EH (cell line): ENCODE results near the gene IQCK.

Source experiments
- DNase-seq: peaks from one replicate; pipeline ENCODE4 v3.0.0-alpha.2; 2015; ENCODE audit warnings: low read depth

IQCK gene

DNA sequence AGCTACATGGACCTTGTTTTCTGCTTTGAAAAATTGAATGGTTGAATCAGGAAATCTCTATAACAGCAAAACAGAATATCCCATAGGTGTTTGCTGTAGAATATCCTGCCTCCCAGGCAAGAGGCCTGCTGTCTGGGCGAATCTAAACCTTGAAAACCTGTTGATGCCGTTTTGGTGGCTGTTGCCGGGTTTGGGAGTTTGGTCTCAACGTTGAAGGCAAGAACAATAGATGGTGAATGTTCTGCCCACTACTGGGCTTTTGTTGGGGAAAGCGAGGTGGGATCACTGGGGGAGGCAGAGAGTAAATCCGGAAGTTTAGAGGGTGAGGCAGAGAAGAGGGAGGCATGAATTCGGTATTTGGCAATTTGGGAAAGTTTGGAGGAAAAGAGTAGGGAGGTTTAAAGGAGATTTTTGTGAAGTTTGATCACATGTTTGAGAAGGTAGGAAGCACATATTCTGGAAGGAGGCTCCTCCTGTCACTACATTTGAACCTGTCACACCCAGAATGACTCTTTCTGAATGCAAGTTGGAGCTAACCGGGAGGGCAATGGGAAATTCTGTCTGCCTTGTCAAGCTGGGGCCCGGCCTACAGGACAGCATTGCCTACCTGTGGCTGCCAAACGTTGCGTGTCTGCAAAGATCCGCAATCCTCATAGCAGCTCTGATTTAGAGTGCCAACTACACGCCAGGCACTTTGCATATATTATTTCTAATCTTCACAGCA, 120.1 kb downstream of the IQCK start:
- no peak for DNase-seq

- DNase-seq: peak; percentile 10
Observed at GRCh38 chr16:19840524-19841110, 122.5 kb downstream of the IQCK start.

GRCh38 chr16:19841184-19841583, 123.1 kb downstream of the IQCK start:
- DNase-seq: no peak

- DNase-seq: no peak
Observed at GRCh38 chr16:19842426-19843157, 124.5 kb downstream of the IQCK start.

DNA sequence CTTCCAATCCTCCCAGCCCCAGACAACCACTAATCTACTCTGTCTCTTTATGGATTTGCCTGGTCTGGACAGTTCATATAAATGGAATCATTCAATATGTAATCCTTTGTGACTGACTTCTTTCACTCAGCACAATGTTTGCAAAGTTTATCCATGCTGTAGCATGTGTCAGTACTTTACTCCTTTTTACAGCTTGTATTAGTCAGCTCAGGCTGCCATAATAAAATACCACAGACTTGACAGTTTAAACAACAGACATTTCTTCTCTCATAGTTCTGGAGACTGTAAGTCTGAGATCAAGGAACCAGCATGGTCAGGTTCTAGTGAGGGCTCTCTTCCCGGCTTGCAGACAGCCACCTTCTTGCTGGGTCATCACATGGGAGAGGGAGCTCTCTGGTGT, 125.3 kb downstream of the IQCK start:
- peak; percentile 35 for DNase-seq

- DNase-seq: peak; percentile 77
Observed at GRCh38 chr16:19844945-19845641, 127.0 kb downstream of the IQCK start.

DNA sequence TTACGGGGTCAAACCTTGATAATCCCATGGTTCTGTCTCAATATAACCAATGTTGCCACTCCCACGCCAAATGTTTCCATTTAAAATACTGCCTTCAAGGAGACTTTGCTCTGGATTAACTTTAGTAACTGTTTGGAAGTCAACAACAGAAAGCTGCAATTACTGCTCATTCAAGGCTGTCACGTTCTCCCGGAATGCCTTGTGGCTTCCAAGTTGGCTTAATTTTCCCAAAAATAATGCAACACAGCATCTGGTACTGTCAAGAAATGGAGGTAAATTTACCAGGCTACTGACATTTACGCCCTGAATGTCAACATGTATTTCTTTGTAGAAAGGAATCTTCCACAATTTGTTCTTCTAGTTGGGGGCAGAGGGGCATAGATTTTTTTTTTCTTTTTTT, 128.4 kb downstream of the IQCK start:
- DNase-seq: no peak

DNA sequence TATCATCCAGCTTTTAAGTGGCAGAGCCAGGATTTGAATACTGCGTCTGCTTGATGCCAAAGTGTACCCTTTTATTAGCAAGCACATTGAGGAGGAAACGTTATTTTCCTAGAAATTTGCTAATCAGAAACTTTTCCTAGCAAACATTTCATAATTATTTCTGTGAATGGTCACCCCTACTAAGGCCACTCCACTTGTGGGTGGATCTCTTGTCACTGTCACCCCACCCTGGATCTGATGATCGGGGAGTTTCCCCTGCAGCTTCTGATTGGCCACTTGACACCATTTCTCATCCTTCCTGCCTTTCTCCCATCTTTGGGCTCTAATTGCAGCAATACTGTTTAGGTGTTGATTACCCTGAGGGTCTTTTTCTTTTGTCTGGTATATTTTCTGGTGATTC, 130.7 kb downstream of the IQCK start:
- no peak for DNase-seq

DNA sequence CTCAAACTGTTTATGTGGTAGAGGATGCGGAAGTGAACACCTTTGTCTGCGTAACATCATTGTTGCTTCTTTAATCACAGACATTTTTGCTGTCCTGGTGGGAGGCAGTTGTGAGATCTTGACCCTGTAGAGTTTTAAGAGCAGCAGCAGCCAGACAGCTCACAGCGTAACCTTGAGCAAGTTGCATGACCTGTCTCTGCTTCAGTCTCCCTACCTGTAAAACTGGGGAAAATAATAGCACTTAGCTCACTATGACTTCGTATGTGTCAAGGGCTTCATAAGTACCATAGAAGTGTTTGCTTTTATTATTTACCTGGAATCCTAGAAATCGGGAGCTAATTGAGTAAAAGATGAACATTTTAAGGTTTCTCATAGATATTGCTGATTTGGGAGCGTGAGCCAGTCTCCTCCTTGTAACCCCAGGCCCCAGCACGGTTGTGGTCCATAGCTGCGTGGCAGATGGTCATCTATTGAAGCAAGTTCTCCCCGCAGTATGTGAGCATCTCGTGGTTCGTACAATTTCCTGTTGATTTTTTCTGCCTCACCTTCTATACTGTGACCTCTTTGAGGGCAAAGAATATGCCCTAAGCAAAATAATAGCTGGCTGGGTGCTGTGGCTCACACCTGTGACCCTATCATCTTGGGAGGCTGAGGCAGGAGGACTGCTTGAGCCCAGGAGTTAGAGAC, 132.2 kb downstream of the IQCK start:
- no peak for DNase-seq

DNA sequence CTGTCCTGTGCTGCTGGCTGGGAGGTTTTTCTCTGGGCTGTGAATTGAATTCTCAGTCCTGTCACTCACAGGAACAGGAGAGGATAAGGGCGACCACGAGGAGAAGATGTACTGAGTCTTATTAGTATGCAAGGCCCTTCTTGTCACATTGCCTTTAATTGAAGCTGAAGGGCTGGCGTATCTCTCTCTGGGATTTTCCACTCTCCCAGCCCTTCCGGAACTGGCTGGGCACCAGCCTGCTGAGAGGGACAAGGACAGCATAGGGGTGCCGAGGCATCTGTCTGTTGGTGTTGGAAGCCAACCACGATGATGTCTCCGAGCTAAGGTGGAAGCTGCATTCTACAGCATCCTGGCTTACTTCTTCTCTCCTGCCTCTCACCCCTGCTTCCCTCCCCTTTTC, 133.4 kb downstream of the IQCK start:
- no peak for DNase-seq

- no peak for DNase-seq
Observed at GRCh38 chr16:19853132-19853741, 135.2 kb downstream of the IQCK start.

DNA sequence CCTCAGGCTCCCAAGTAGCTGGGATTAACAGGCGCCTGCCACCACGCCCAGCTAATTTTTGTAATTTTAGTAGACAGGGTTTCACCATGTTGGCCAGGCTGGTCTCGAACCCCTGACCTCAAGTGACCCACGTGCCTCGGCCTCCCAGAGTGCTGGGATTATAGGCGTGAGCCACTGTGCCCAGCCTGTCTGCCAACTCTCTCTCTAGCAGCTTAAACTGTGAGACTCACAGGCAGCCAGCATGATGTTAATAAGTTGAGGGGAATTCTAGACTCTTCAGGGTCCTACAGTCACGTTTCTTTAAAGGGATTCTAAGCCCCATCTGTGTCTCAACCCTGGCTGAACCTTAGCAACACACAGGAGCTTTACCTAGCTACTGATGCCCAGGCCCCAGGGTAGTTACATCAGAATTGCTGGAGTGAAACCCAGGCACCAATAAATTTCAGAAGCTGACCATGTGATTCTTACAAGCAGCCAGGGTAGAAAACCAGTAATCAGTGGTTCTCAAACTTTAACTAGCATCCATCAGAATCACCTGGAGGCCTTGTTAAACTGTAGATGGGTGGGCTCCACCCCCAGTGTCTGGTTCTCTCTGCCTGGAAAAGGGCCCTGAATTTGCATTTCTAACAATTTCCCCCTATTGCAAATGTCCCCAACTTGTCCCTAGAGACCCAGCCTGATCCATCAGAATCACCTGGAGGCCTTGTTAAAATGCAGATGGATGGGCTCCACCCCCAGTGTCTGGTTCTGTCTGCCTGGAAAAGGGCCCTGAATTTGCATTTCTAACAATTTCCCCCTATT, 135.9 kb downstream of the IQCK start:
- DNase-seq: no peak

DNA sequence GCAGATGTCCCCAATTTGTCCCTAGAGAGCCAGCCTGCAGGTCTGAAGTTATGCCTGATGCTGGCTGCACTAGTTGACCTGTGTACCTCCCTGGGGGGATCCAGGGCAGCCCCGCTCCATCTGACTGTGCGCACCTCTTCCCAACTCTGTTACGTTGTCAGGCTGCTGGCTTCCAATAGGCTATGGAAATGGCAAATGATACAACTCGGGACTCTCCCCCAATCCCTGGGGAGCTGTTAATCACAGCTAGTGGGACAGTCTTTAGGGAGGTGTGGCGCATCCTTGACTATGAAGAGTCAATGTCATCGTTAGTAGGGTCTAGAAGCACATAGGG, 136.4 kb downstream of the IQCK start:
- DNase-seq: no peak

DNA sequence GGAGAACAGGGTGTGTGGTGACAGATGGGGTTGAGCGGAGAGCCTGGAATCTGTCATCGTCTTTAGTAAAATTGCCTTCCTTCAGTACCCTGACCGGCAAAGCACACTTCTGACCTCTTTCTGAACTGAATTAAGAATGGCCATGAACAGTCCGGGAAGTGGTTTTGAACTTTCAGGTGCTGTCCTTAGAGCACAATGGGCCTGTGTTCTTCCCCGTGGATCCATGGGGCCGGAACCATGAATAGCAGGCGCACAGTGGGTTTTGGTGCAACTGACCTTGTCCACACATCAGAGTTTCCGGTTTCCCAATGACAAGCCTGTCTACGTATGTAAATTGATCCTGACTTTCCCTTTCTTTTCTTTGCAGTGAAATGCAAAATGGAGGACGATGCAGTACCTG, 138.0 kb downstream of the IQCK start:
- DNase-seq: no peak

DNA sequence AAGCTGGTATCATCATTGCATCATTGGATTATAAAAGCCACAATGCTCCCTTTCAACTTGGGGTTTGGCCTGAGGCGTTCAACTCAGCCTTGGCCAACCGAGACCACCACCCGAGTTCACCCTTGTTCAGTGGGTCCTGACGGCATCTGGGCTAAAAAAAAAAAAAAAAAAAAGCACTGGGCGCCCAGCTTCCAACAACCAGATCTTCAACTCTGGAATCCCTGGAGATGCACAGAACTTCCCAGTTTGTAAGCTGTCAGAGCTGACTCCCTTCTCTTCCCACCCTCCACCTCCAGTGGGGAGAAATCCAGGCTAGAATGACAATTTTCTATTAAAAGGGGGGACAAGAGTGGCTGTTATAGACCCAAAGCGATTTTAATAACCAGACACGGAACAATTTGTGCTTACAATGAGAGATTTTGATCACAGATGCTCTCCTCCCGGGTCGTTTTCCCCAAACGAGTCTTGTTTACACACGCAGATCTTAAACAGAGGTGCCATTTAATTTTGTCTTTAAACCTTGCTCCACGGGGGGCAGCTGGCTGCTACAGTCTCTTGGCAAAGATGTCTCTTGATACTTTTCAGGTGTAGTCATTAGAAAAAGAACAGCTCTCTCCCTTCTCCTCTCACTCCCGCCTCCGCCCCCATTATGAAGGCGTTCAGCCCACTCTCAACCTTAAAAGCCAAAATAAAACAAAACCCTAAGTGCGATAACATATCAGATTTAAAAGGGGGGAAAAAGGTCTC, 139.7 kb downstream of the IQCK start:
- DNase-seq: no peak

DNA sequence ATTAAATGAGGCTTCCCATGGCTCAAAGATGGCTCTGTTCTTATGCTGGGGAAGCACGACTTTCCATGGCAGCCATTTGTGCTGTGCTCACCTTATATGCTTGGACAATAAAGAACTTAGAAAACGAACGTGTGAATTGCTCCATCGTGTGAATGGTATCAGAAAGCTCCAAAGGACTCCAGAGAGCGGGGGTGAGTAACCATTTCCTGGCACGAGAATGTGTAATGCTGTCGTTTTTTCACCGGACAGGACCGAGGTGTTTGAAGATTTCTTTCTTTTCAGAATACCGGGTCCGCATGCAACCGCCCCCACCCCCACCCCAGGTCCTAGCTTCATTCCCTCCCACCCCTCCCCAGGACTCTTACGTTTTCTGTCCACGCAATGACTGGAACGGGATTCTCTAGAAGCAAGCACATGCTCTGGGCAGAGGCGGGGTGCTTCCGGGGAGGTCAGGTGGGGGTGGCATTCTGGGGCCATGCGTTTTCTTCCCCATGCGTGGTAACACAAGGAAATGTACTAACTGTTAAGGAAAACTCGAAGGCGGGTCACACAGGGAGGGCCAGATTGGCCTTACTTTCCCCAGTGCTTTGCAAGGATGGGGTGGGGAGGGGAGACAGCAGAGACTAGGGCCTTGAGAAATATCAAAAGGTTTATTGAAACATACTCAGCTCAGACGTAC, 140.4 kb downstream of the IQCK start:
- DNase-seq: no peak

- no peak for DNase-seq
Observed at GRCh38 chr16:19859166-19859565, 141.1 kb downstream of the IQCK start.

GRCh38 chr16:19859603-19860002, 141.5 kb downstream of the IQCK start:
- DNase-seq: no peak

- no peak for DNase-seq
Observed at GRCh38 chr16:19860166-19861041, 142.3 kb downstream of the IQCK start.
